ENCODE measurements around the gene MARCKS.
A peak's percentile ranks its signal among the peaks of the same experiment; 100 is the strongest.

MARCKS gene

DNA sequence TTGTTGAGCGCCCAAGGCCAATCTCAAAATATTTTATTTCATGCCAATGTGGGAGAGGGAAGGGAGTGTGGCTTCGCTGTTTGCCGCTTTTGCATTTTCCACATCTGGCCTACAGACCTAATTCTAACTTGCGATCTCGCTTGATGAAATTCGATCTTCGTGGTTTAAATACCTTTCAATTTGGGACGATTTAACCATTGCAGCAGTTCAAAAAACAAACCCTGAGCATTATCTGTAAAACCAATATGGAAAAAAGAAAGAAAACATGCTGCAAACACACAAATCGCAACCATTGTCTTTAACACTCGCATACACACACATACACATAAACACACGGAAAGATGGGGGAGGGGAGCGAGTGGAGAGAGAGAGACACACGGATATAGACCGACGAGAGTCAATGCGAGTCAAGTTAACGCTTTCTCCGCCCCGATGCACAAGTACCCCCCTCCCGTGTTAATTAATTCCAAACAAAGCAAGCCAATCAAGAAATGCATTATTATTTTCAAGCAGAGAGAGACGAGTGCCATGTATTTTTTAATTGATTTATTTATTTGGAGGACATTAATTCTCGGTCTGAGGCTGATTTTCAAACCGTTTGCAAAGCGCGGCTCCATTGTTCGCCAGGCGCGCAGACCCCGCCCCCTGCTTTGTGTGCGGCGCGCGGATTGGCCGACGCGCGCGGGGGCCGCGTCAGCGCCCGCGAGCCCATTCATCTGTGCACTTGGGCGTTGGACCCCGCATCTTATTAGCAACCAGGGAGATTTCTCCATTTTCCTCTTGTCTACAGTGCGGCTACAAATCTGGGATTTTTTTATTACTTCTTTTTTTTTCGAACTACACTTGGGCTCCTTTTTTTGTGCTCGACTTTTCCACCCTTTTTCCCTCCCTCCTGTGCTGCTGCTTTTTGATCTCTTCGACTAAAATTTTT is at the start of gene MARCKS (continued):
- TF ChIP-seq, protein P1, sequence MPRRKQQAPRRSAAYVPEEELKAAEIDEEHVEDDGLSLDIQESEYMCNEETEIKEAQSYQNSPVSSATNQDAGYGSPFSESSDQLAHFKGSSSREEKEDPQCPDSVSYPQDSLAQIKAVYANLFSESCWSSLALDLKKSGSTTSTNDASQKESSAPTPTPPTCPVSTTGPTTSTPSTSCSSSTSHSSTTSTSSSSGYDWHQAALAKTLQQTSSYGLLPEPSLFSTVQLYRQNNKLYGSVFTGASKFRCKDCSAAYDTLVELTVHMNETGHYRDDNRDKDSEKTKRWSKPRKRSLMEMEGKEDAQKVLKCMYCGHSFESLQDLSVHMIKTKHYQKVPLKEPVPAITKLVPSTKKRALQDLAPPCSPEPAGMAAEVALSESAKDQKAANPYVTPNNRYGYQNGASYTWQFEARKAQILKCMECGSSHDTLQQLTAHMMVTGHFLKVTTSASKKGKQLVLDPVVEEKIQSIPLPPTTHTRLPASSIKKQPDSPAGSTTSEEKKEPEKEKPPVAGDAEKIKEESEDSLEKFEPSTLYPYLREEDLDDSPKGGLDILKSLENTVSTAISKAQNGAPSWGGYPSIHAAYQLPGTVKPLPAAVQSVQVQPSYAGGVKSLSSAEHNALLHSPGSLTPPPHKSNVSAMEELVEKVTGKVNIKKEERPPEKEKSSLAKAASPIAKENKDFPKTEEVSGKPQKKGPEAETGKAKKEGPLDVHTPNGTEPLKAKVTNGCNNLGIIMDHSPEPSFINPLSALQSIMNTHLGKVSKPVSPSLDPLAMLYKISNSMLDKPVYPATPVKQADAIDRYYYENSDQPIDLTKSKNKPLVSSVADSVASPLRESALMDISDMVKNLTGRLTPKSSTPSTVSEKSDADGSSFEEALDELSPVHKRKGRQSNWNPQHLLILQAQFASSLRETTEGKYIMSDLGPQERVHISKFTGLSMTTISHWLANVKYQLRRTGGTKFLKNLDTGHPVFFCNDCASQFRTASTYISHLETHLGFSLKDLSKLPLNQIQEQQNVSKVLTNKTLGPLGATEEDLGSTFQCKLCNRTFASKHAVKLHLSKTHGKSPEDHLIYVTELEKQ (tag by site-specific recombination; IDR thresholded peaks at IDR 0.05; ENCODE audit: borderline replicate concordance) = 0 out of 2 replicates have a peak, but pooled peaks have one; percentile 39
- TF ChIP-seq ZNF366 (tag by site-specific recombination; conservative IDR thresholded peaks at IDR 0.05) = peak; percentile 86
- peak; percentile 66; the same call in 1 of the 2 replicates for TF ChIP-seq MYNN (tag by site-specific recombination; IDR thresholded peaks at IDR 0.05; ENCODE audit: borderline replicate concordance)
- TF ChIP-seq ZNF214 (tag by site-specific recombination; IDR thresholded peaks at IDR 0.05; ENCODE audit: borderline replicate concordance) = no peak
- TF ChIP-seq ZBTB17 (tag by site-specific recombination; IDR thresholded peaks at IDR 0.05) = peak; percentile 78
- TF ChIP-seq, protein P2, sequence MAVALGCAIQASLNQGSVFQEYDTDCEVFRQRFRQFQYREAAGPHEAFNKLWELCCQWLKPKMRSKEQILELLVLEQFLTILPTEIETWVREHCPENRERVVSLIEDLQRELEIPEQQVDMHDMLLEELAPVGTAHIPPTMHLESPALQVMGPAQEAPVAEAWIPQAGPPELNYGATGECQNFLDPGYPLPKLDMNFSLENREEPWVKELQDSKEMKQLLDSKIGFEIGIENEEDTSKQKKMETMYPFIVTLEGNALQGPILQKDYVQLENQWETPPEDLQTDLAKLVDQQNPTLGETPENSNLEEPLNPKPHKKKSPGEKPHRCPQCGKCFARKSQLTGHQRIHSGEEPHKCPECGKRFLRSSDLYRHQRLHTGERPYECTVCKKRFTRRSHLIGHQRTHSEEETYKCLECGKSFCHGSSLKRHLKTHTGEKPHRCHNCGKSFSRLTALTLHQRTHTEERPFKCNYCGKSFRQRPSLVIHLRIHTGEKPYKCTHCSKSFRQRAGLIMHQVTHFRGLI (tag by site-specific recombination; IDR thresholded peaks at IDR 0.05) = peak; percentile 8; the same call in 1 of the 2 replicates
- no peak for TF ChIP-seq ZNF16 (tag by site-specific recombination; IDR thresholded peaks at IDR 0.05; ENCODE audit: low read depth)
- TF ChIP-seq ZNF792 (tag by site-specific recombination; IDR thresholded peaks at IDR 0.05) = peak; percentile 78
- TF ChIP-seq GLI4 (tag by site-specific recombination; IDR thresholded peaks at IDR 0.05) = 0 out of 2 replicates have a peak, but pooled peaks have one; percentile 36
- TF ChIP-seq, protein P3, sequence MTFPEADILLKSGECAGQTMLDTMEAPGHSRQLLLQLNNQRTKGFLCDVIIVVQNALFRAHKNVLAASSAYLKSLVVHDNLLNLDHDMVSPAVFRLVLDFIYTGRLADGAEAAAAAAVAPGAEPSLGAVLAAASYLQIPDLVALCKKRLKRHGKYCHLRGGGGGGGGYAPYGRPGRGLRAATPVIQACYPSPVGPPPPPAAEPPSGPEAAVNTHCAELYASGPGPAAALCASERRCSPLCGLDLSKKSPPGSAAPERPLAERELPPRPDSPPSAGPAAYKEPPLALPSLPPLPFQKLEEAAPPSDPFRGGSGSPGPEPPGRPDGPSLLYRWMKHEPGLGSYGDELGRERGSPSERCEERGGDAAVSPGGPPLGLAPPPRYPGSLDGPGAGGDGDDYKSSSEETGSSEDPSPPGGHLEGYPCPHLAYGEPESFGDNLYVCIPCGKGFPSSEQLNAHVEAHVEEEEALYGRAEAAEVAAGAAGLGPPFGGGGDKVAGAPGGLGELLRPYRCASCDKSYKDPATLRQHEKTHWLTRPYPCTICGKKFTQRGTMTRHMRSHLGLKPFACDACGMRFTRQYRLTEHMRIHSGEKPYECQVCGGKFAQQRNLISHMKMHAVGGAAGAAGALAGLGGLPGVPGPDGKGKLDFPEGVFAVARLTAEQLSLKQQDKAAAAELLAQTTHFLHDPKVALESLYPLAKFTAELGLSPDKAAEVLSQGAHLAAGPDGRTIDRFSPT (tag by site-specific recombination; IDR thresholded peaks at IDR 0.05) = 0 out of 2 replicates have a peak, but pooled peaks have one; percentile 37
- TF ChIP-seq KLF10 (tag by site-specific recombination; IDR thresholded peaks at IDR 0.05) = peak; percentile 53; the same call in 1 of the 2 replicates
- peak; percentile 57 for TF ChIP-seq KLF8 (tag by site-specific recombination; IDR thresholded peaks at IDR 0.05)
- TF ChIP-seq BCL11B (tag by site-specific recombination; IDR thresholded peaks at IDR 0.05; ENCODE audit: low read depth) = peak; percentile 41; the same call in 1 of the 2 replicates
- TF ChIP-seq ZNF529 (tag by site-specific recombination; IDR thresholded peaks at IDR 0.05; ENCODE audit: insufficient replicate concordance) = no peak
- TF ChIP-seq REPIN1 (tag by site-specific recombination; IDR thresholded peaks at IDR 0.05; ENCODE audit: low read depth) = peak; percentile 85; the same call in 1 of the 2 replicates
- TF ChIP-seq ZFP69B (tag by site-specific recombination; IDR thresholded peaks at IDR 0.05) = no peak
- peak; percentile 74; the same call in 1 of the 2 replicates for TF ChIP-seq ZNF501 (tag by site-specific recombination; IDR thresholded peaks at IDR 0.05)
- TF ChIP-seq, protein P4, sequence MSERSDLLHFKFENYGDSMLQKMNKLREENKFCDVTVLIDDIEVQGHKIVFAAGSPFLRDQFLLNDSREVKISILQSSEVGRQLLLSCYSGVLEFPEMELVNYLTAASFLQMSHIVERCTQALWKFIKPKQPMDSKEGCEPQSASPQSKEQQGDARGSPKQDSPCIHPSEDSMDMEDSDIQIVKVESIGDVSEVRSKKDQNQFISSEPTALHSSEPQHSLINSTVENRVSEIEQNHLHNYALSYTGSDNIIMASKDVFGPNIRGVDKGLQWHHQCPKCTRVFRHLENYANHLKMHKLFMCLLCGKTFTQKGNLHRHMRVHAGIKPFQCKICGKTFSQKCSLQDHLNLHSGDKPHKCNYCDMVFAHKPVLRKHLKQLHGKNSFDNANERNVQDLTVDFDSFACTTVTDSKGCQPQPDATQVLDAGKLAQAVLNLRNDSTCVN (tag by site-specific recombination; optimal IDR thresholded peaks at IDR 0.05) = peak; percentile 91
- TF ChIP-seq, protein P5, sequence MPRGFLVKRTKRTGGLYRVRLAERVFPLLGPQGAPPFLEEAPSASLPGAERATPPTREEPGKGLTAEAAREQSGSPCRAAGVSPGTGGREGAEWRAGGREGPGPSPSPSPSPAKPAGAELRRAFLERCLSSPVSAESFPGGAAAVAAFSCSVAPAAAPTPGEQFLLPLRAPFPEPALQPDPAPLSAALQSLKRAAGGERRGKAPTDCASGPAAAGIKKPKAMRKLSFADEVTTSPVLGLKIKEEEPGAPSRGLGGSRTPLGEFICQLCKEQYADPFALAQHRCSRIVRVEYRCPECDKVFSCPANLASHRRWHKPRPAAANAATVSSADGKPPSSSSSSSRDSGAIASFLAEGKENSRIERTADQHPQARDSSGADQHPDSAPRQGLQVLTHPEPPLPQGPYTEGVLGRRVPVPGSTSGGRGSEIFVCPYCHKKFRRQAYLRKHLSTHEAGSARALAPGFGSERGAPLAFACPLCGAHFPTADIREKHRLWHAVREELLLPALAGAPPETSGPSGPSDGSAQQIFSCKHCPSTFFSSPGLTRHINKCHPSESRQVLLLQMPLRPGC (tag by site-specific recombination; IDR thresholded peaks at IDR 0.05) = peak; percentile 80
- TF ChIP-seq PRDM1 (tag by site-specific recombination; IDR thresholded peaks at IDR 0.05) = peak; percentile 93
- TF ChIP-seq ZNF777 (tag by site-specific recombination; IDR thresholded peaks at IDR 0.05; ENCODE audit: borderline replicate concordance) = peak; percentile 86; the same call in 1 of the 2 replicates
- TF ChIP-seq, protein P6, sequence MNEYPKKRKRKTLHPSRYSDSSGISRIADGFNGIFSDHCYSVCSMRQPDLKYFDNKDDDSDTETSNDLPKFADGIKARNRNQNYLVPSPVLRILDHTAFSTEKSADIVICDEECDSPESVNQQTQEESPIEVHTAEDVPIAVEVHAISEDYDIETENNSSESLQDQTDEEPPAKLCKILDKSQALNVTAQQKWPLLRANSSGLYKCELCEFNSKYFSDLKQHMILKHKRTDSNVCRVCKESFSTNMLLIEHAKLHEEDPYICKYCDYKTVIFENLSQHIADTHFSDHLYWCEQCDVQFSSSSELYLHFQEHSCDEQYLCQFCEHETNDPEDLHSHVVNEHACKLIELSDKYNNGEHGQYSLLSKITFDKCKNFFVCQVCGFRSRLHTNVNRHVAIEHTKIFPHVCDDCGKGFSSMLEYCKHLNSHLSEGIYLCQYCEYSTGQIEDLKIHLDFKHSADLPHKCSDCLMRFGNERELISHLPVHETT (tag by site-specific recombination; IDR thresholded peaks at IDR 0.05) = peak; percentile 61; the same call in 1 of the 2 replicates
- TF ChIP-seq ZFP41 (tag by site-specific recombination; IDR thresholded peaks at IDR 0.05; ENCODE audit: borderline replicate concordance) = no peak
- no peak for TF ChIP-seq ZNF549 (tag by site-specific recombination; IDR thresholded peaks at IDR 0.05)
